Duodenal mucosa (tissue), 2 donors: Measurements from ENCODE around the gene SH3PXD2A.
A peak's percentile ranks its signal among the peaks of the same experiment; 100 is the strongest.

ENCODE experiments used
- H3K27ac ChIP-seq: one replicate; pipeline ENCODE4 v1.7.0; 2013; ENCODE audit warnings: low read depth, low read length
- H3K27me3 ChIP-seq, 2 donors: one replicate each; pipeline ENCODE4 v1.7.0; 2013; ENCODE audit warnings: low read length in 2 of 2, control low read depth in 1 of 2; ENCODE audit not compliant: insufficient read depth in 2 of 2, control insufficient read depth in 1 of 2
- H3K36me3 ChIP-seq, 2 donors: one replicate each; pipeline ENCODE4 v1.7.0; 2013; ENCODE audit warnings: low read length in 2 of 2, control low read depth in 1 of 2; ENCODE audit not compliant: insufficient read depth in 2 of 2, control insufficient read depth in 1 of 2
- H3K4me1 ChIP-seq, 2 donors: one replicate each; pipeline ENCODE4 v1.7.0; 2013; ENCODE audit warnings: low read length in 2 of 2, control low read depth in 1 of 2; ENCODE audit not compliant: insufficient read depth in 2 of 2, control insufficient read depth in 1 of 2
- H3K4me3 ChIP-seq, 2 donors: one replicate each; pipeline ENCODE4 v1.7.0; 2013; ENCODE audit warnings: low read length in 2 of 2, low read depth in 1 of 2
- H3K9ac ChIP-seq, 2 donors: one replicate each; pipeline ENCODE4 v1.7.0; 2013; ENCODE audit warnings: low read length in 2 of 2, low read depth in 1 of 2
- H3K9me3 ChIP-seq, 2 donors: one replicate each; pipeline ENCODE4 v1.7.0; 2013; ENCODE audit warnings: low read length in 2 of 2, control low read depth in 1 of 2; ENCODE audit not compliant: control insufficient read depth in 1 of 2

Gene SH3PXD2A

GRCh38 chr10:103794996-103795395 lies 60.4 kb downstream of the SH3PXD2A start:
- peaks cover 40% of the 10 kb centered on the region in 2 donors for H3K4me1 ChIP-seq
- no peaks in the 10 kb centered on the region for H3K36me3 ChIP-seq
- H3K27ac ChIP-seq, result no peak overlapping the region
- no peak overlapping the region for H3K9ac ChIP-seq
- no peak overlapping the region for H3K4me3 ChIP-seq
- no peaks in the 10 kb centered on the region for H3K9me3 ChIP-seq
- H3K27me3 ChIP-seq, result no peaks in the 10 kb centered on the region

- H3K27me3 ChIP-seq, result no peaks in the 10 kb centered on the region
- no peaks in the 10 kb centered on the region for H3K36me3 ChIP-seq
- H3K9ac ChIP-seq, result peak overlapping the region; percentile 29 to 45
- H3K4me3 ChIP-seq, result peak overlapping the region in 1 of 2 donors; percentile 24
- peak overlapping the region; percentile 54 for H3K27ac ChIP-seq
- peaks cover 48% of the 10 kb centered on the region in 2 donors for H3K4me1 ChIP-seq
- no peaks in the 10 kb centered on the region for H3K9me3 ChIP-seq
Observed at GRCh38 chr10:103793920-103794883, 61.2 kb downstream of the SH3PXD2A start.

GRCh38 chr10:103793429-103793828 lies 61.9 kb downstream of the SH3PXD2A start:
- H3K27ac ChIP-seq, result peak overlapping the region; percentile 44
- H3K9me3 ChIP-seq, result no peaks in the 10 kb centered on the region
- no peaks in the 10 kb centered on the region for H3K36me3 ChIP-seq
- peak overlapping the region; percentile 30 to 45 for H3K9ac ChIP-seq
- H3K27me3 ChIP-seq, result no peaks in the 10 kb centered on the region
- H3K4me1 ChIP-seq, result peaks cover 48 to 49% of the 10 kb centered on the region in 2 donors
- H3K4me3 ChIP-seq, result no peak overlapping the region

GRCh38 chr10:103792547-103792946 lies 62.8 kb downstream of the SH3PXD2A start:
- peaks cover 48 to 49% of the 10 kb centered on the region in 2 donors for H3K4me1 ChIP-seq
- H3K36me3 ChIP-seq, result no peaks in the 10 kb centered on the region
- H3K4me3 ChIP-seq, result no peak overlapping the region
- no peaks in the 10 kb centered on the region for H3K27me3 ChIP-seq
- H3K9me3 ChIP-seq, result no peaks in the 10 kb centered on the region
- no peak overlapping the region for H3K9ac ChIP-seq
- H3K27ac ChIP-seq, result no peak overlapping the region

GRCh38 chr10:103791858-103792257 lies 63.5 kb downstream of the SH3PXD2A start:
- no peak overlapping the region for H3K9ac ChIP-seq
- H3K4me1 ChIP-seq, result peaks cover 48 to 49% of the 10 kb centered on the region in 2 donors

GRCh38 chr10:103791291-103791690 lies 64.1 kb downstream of the SH3PXD2A start:
- Histone ChIP-seq H3K9me3 (no peaks in the 10 kb centered on the region), H3K27me3 (no peaks in the 10 kb centered on the region), H3K4me1 (peaks cover 48 to 49% of the 10 kb centered on the region in 2 donors), H3K9ac (no peak overlapping the region), H3K36me3 (no peaks in the 10 kb centered on the region), H3K4me3 (no peak overlapping the region), H3K27ac (no peak overlapping the region)

More at GRCh38 chr10:103791858-103792257, 63.5 kb downstream of the SH3PXD2A start:
- Histone ChIP-seq H3K4me3 (no peak overlapping the region), H3K9me3 (no peaks in the 10 kb centered on the region), H3K27ac (no peak overlapping the region), H3K27me3 (no peaks in the 10 kb centered on the region), H3K36me3 (no peaks in the 10 kb centered on the region)

- Histone ChIP-seq H3K27me3 (no peaks in the 10 kb centered on the region), H3K4me1 (peaks cover 48 to 49% of the 10 kb centered on the region in 2 donors), H3K27ac (no peak overlapping the region), H3K9ac (no peak overlapping the region), H3K4me3 (no peak overlapping the region), H3K36me3 (no peaks in the 10 kb centered on the region), H3K9me3 (no peaks in the 10 kb centered on the region)
Observed at GRCh38 chr10:103790580-103790979, 64.8 kb downstream of the SH3PXD2A start.

- H3K27ac ChIP-seq, result no peak overlapping the region
Observed at GRCh38 chr10:103789771-103790201, 65.6 kb downstream of the SH3PXD2A start.

GRCh38 chr10:103789161-103789560 lies 66.2 kb downstream of the SH3PXD2A start:
- no peaks in the 10 kb centered on the region for H3K9me3 ChIP-seq
- no peak overlapping the region for H3K9ac ChIP-seq
- no peak overlapping the region for H3K4me3 ChIP-seq
- H3K27ac ChIP-seq, result no peak overlapping the region
- H3K4me1 ChIP-seq, result peaks cover 56% of the 10 kb centered on the region in 2 donors
- no peaks in the 10 kb centered on the region for H3K27me3 ChIP-seq
- no peaks in the 10 kb centered on the region for H3K36me3 ChIP-seq

More at GRCh38 chr10:103789771-103790201, 65.6 kb downstream of the SH3PXD2A start:
- Histone ChIP-seq H3K27me3 (no peaks in the 10 kb centered on the region), H3K9ac (no peak overlapping the region), H3K36me3 (no peaks in the 10 kb centered on the region), H3K4me1 (peaks cover 55 to 56% of the 10 kb centered on the region in 2 donors), H3K9me3 (no peaks in the 10 kb centered on the region), H3K4me3 (no peak overlapping the region)

GRCh38 chr10:103787331-103787730 lies 68.0 kb downstream of the SH3PXD2A start:
- Histone ChIP-seq H3K4me3 (no peak overlapping the region), H3K9me3 (no peaks in the 10 kb centered on the region), H3K9ac (no peak overlapping the region), H3K4me1 (peaks cover 41 to 43% of the 10 kb centered on the region in 2 donors), H3K36me3 (no peaks in the 10 kb centered on the region), H3K27ac (no peak overlapping the region), H3K27me3 (no peaks in the 10 kb centered on the region)
